Ascending aorta (tissue), 2 donors: ENCODE results near the gene POU2F3. TPM values are rescaled to one million over a fixed set of nuclear protein-coding genes. Genes with fewer than 3 reads are reported as not detected.

Source experiments
- DNase-seq, 2 donors: peaks; one replicate each; pipeline ENCODE4 v3.0.0-alpha.2; 2019; ENCODE audit warnings: low spot score in 2 of 2
- H3K27ac ChIP-seq, 2 donors: fragments of 200-600 bp; sonication (generic); one replicate each; pipeline ENCODE4 v1.5.1; 2016 to 2017; ENCODE audit warnings: mild to moderate bottlenecking in 1 of 2
- H3K27me3 ChIP-seq: fragments of 200-600 bp; sonication (generic); one replicate; pipeline ENCODE4 v1.5.1; 2017
- H3K36me3 ChIP-seq, 2 donors: fragments of 200-600 bp; sonication (generic); one replicate each; pipeline ENCODE4 v1.5.1; 2016
- H3K4me1 ChIP-seq, 2 donors: fragments of 200-600 bp; sonication (generic); one replicate each; pipeline ENCODE4 v1.5.1; 2016 to 2017; ENCODE audit warnings: mild to moderate bottlenecking in 1 of 2
- H3K4me3 ChIP-seq, 2 donors: fragments of 200-600 bp; sonication (generic); one replicate each; pipeline ENCODE4 v1.5.1; 2016 to 2017; ENCODE audit warnings: mild to moderate bottlenecking in 1 of 2
- H3K9me3 ChIP-seq, 2 donors: fragments of 200-600 bp; sonication (generic); one replicate each; pipeline ENCODE4 v1.5.1; 2016
- intact Hi-C: fragments of 100-400 bp; cut with DNase I; formaldehyde crosslinking; loops from one replicate; pipeline ENCODE4 v1.15.1; 2023
- total RNA-seq: library from RNA; depleted of rRNA; stranded (reverse); fragments of >200 nt; gene quantifications from one replicate; pipeline ENCODE4 v1.1.0, GENCODE V29; 2016
- TF ChIP-seq, protein P1 (sequence below), 3 experiments: fragments of 200-600 bp in 2 of 3; fragments of 450-650 bp in 1 of 3; sonication (generic) in 2 of 3; IDR thresholded peaks; one replicate each; pipeline ENCODE4 v1.5.1; 2016 to 2019; ENCODE audit warnings: antibody characterized with exemption in 3 of 3, mild to moderate bottlenecking in 1 of 3, moderate library complexity in 1 of 3

Gene POU2F3
- total RNA-seq, 1 donor from 2014 or later, result not detected

DNA sequence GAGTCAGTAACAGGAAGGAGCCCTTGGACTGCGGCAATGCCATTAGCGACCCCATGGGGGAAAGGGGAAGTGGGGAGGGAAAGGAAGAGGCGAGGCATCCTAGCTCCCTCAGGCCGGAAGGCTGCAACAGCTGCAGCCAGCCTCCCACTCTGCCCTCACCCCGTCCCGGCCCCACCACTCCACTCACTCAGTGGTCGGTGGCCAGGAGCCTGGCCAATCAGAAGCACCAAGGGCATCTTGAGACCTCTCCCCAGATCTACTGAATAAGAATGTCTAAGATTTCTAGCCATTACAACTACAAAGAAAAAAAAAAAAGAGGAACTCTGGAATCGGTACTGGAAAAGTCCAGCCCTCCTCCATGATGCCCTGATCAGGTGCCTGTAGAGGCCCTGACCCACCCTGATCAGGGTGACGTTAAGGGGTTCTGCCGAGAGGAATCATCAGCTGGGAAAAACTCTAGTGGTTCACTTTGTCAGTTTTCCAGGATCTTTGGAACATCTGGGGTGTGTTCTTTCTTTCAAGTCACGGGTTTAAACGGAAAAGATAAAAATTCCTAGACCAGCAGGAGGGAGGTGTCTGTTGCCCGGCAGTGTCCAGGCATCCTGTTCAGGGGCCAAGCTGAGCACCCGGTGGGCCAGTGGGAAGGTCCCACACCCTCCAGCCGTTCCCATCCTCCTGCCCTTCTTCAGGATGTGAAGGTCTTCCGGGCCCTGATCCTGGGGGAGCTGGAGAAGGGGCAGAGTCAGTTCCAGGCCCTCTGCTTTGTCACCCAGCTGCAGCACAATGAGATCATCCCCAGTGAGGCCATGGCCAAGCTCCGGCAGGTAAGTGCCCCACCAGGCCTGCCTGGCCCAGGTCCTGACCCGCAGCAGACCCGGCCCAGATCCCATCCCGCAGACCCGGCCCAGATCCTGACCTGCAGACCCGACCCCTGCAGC lies 14.7 kb upstream of the POU2F3 start:
- Histone ChIP-seq H3K4me3 (no peak overlapping the region), H3K36me3 (no peaks in the 10 kb centered on the region), H3K27ac (peak overlapping the region in 1 of 2 donors; percentile 34), H3K4me1 (no peaks in the 10 kb centered on the region), H3K9me3 (no peaks in the 10 kb centered on the region), H3K27me3 (no peaks in the 10 kb centered on the region)
- TF ChIP-seq, protein P1, sequence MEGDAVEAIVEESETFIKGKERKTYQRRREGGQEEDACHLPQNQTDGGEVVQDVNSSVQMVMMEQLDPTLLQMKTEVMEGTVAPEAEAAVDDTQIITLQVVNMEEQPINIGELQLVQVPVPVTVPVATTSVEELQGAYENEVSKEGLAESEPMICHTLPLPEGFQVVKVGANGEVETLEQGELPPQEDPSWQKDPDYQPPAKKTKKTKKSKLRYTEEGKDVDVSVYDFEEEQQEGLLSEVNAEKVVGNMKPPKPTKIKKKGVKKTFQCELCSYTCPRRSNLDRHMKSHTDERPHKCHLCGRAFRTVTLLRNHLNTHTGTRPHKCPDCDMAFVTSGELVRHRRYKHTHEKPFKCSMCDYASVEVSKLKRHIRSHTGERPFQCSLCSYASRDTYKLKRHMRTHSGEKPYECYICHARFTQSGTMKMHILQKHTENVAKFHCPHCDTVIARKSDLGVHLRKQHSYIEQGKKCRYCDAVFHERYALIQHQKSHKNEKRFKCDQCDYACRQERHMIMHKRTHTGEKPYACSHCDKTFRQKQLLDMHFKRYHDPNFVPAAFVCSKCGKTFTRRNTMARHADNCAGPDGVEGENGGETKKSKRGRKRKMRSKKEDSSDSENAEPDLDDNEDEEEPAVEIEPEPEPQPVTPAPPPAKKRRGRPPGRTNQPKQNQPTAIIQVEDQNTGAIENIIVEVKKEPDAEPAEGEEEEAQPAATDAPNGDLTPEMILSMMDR (IDR thresholded peaks at IDR 0.05), result no peak
- intact Hi-C loops, result no loop called here
- DNase-seq, result no peak

DNA sequence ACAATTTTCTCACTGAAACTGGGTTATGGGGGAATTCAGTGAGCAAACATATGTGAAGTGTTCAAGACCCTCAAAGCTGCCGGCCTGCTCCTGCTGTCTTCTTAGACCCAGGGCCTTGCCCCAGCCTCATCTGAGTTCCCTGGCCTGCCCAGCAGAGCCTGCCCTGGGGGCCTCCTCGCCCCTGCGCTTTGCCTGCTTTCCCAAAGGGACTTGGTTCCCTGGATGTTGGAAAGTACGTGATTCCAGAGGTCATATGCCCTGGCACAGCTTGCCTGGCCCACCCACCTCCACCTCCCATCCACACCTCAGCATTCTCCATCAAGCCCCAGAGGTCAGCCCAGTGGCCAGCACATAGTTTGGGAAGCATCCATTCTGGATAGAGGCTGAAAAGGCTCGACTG lies 13.7 kb upstream of the POU2F3 start:
- Histone ChIP-seq H3K4me3 (no peak overlapping the region), H3K27me3 (no peaks in the 10 kb centered on the region), H3K4me1 (no peaks in the 10 kb centered on the region), H3K27ac (peak overlapping the region in 1 of 2 donors; percentile 18), H3K36me3 (no peaks in the 10 kb centered on the region), H3K9me3 (no peaks in the 10 kb centered on the region)
- TF ChIP-seq, protein P1 (IDR thresholded peaks at IDR 0.05), result no peak
- no peak for DNase-seq
- intact Hi-C loops, result no loop called here

- no peaks in the 10 kb centered on the region for H3K4me1 ChIP-seq
Measured at GRCh38 chr11:120226714-120227113, 13.2 kb upstream of the POU2F3 start.

DNA sequence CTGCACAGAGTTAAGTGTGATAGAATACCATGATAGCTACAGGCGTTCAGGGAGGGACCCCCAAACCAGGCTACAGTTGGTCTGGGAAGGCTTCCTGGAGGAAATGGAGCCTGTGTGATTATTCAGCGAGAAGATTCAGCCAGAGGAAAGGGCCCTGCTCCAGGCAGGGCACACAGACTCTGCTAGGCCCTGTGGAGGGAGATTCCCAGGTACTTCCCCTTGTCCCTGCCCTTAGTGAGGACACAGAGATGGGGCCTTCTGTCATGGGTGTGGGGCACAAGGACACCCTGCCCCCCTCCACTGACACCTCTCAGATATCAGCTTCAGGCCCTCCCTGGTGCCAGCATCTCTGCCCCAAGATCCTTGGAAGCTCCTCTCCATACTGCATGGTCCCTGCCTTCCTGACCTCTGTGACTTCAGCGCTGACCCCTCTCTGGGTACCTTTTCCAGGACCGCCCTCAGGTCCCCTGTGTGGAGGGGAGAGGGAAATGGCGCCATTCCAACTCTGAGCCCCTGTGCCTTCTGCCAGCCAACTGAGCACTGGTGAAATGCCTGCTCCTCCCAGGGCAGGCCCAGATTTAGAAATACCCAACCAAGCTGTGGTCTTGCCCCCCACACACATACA lies 12.6 kb upstream of the POU2F3 start:
- Histone ChIP-seq H3K4me3 (no peak overlapping the region), H3K27me3 (no peaks in the 10 kb centered on the region), H3K36me3 (no peaks in the 10 kb centered on the region), H3K4me1 (no peaks in the 10 kb centered on the region), H3K27ac (no peak overlapping the region), H3K9me3 (no peaks in the 10 kb centered on the region)
- intact Hi-C loops, result no loop called here
- no peak for DNase-seq
- TF ChIP-seq, protein P1 (IDR thresholded peaks at IDR 0.05), result no peak

More at GRCh38 chr11:120226714-120227113, 13.2 kb upstream of the POU2F3 start:
- H3K9me3 ChIP-seq, result no peaks in the 10 kb centered on the region
- no peak for DNase-seq
- intact Hi-C loops, result no loop called here
- TF ChIP-seq, protein P1 (IDR thresholded peaks at IDR 0.05), result no peak
- H3K4me3 ChIP-seq, result no peak overlapping the region
- H3K27ac ChIP-seq, result peak overlapping the region in 1 of 2 donors; percentile 18
- H3K36me3 ChIP-seq, result no peaks in the 10 kb centered on the region
- H3K27me3 ChIP-seq, result no peaks in the 10 kb centered on the region

GRCh38 chr11:120228794-120229384 lies 11.1 kb upstream of the POU2F3 start:
- DNase-seq, result no peak
- H3K27me3 ChIP-seq, result no peaks in the 10 kb centered on the region
- no peak overlapping the region for H3K27ac ChIP-seq
- H3K4me1 ChIP-seq, result no peaks in the 10 kb centered on the region
- intact Hi-C loops, result loop anchor here (1.0 kb wide), 1 partner anchor 57 kb away; no protein-coding TSS in a partner anchor
- TF ChIP-seq, protein P1 (IDR thresholded peaks at IDR 0.05), result no peak
- H3K9me3 ChIP-seq, result no peaks in the 10 kb centered on the region
- no peak overlapping the region for H3K4me3 ChIP-seq
- no peaks in the 10 kb centered on the region for H3K36me3 ChIP-seq
